GM23248 (cell line): ENCODE data around the gene GAST.

ENCODE experiments used
- EZH2 ChIP-seq: fragments of 200-600 bp; sonication (generic); IDR thresholded peaks from 2 replicates; pipeline ENCODE4 v1.6.1; 2018; ENCODE audit warnings: antibody characterized with exemption, mild to moderate bottlenecking; ENCODE audit not compliant: insufficient read depth, poor library complexity, severe bottlenecking
- EZH2phosphoT487 ChIP-seq: fragments of 200-600 bp; sonication (generic); IDR thresholded peaks from 2 replicates; pipeline ENCODE4 v1.6.1; 2018; ENCODE audit warnings: antibody characterized with exemption, moderate library complexity, mild to moderate bottlenecking, low read depth; ENCODE audit not compliant: insufficient read depth

- TF ChIP-seq EZH2 = no peak
- TF ChIP-seq EZH2phosphoT487 = no peak
Measured at GRCh38 chr17:41667280-41668041, 44.7 kb upstream of the GAST start.
